K562 (cell line): ENCODE data around the gene ZNF544. TPM values are rescaled to one million over a fixed set of nuclear protein-coding genes. Genes with fewer than 3 reads are reported as not detected.

Experiments used
- ARID3A ChIP-seq: IDR thresholded peaks from 2 replicates; pipeline ENCODE4 v1.6.1; 2012; ENCODE audit warnings: low read depth, low read length, improper control_type of control experiment, borderline replicate concordance
- ATF1 ChIP-seq, 2 experiments: fragments of 450-650 bp in 1 of 2; IDR thresholded peaks; 2 replicates each; pipeline ENCODE4 v1.6.1; 2016; ENCODE audit warnings: missing compliant biosample characterization in 1 of 2, missing genetic modification characterization in 1 of 2
- HNRNPLL ChIP-seq: fragments of 200-400 bp; formaldehyde crosslinking; IDR thresholded peaks from 2 replicates; pipeline ENCODE4 v1.6.1; 2017; ENCODE audit warnings: low read length, low read depth, mild to moderate bottlenecking; ENCODE audit not compliant: poor library complexity, severe bottlenecking
- NR2F6 ChIP-seq: fragments of 450-650 bp; formaldehyde crosslinking; IDR thresholded peaks from 2 replicates; pipeline ENCODE4 v1.4.0; 2020; ENCODE audit warnings: mild to moderate bottlenecking
- NR3C1 ChIP-seq: sonication (generic); formaldehyde crosslinking; IDR thresholded peaks from 2 replicates; pipeline ENCODE4 v1.8.1; 2022; ENCODE audit warnings: missing genetic modification reagents
- POLR3G ChIP-seq: IDR thresholded peaks from 2 replicates; pipeline ENCODE4 v1.6.1; 2011; ENCODE audit not compliant: insufficient read length, insufficient replicate concordance; ENCODE audit errors: extremely low read depth
- RBFOX2 ChIP-seq: fragments of 200-400 bp; formaldehyde crosslinking; IDR thresholded peaks from 2 replicates; pipeline ENCODE4 v1.6.1; 2017; ENCODE audit warnings: low read depth, mild to moderate bottlenecking, low read length, moderate library complexity
- RNF2 ChIP-seq: sonication (generic); IDR thresholded peaks from 2 replicates; pipeline ENCODE4 v1.6.1; 2016
- SAFB2 ChIP-seq: fragments of 200-400 bp; formaldehyde crosslinking; IDR thresholded peaks from 2 replicates; pipeline ENCODE4 v1.6.1; 2018; ENCODE audit warnings: borderline replicate concordance, low read length, low read depth, moderate library complexity; ENCODE audit not compliant: severe bottlenecking
- SOX6 ChIP-seq: fragments of 450-650 bp; IDR thresholded peaks from 2 replicates; pipeline ENCODE4 v1.6.1; 2014; ENCODE audit warnings: mild to moderate bottlenecking
- TAF15 ChIP-seq: fragments of 200-400 bp; formaldehyde crosslinking; IDR thresholded peaks from 2 replicates; pipeline ENCODE4 v1.6.1; 2017; ENCODE audit warnings: mild to moderate bottlenecking, low read depth, low read length, moderate library complexity
- TAF9B ChIP-seq: fragments of 450-650 bp; IDR thresholded peaks from 2 replicates; pipeline ENCODE4 v1.6.1; 2018; ENCODE audit warnings: mild to moderate bottlenecking; ENCODE audit not compliant: partially characterized antibody
- ZNF431 ChIP-seq: sonication (generic); formaldehyde crosslinking; IDR thresholded peaks from 2 replicates; pipeline ENCODE4 v1.8.0; 2022; ENCODE audit warnings: mild to moderate bottlenecking, missing genetic modification reagents
- ZNF551 ChIP-seq: fragments of 250-450 bp; sonication (Bioruptor Pico); IDR thresholded peaks from 2 replicates; pipeline ENCODE4 v1.5.0; 2021; ENCODE audit warnings: mild to moderate bottlenecking, moderate library complexity
- polyA plus RNA-seq, 8 experiments: library from polyadenylated mRNA; depleted of rRNA in 4 of 8; stranded (reverse) in 5 of 8; unstranded in 3 of 8; fragments of >200 nt; fragmentation: Nextera tagmentation in 2 of 8; fragmentation: Illumina TruSeq in 1 of 8; extraction: Ambion mirVana in 2 of 8; extraction: Trizol in 1 of 8; gene quantifications; 2 replicates each; pipeline versions ENCODE4 v1.2.1 to v1.2.3, GENCODE V29; 2011 to 2014; ENCODE audit warnings: inconsistent platforms in 1 of 8, missing spikeins in 1 of 8
- total RNA-seq, 7 experiments: library from RNA; depleted of rRNA in 6 of 7; stranded (reverse); fragments of >200 nt in 6 of 7; fragmentation: Illumina TruSeq in 2 of 7; extraction: Trizol in 2 of 7; gene quantifications; 2 replicates each; pipeline versions ENCODE4 v1.2.1 to v1.2.3, GENCODE V29; 2011 to 2021; ENCODE audit warnings: low replicate concordance in 1 of 7
- TF ChIP-seq, protein P1 (sequence below): sonication (generic); formaldehyde crosslinking; IDR thresholded peaks from 2 replicates; pipeline ENCODE4 v1.8.0; 2022; ENCODE audit warnings: mild to moderate bottlenecking, missing genetic modification reagents, borderline replicate concordance

The ZNF544 gene
- total and polyA plus RNA-seq, 9 of the 15 experiments (the other 6 are each of a cell fraction or from before 2014, with no cell fraction given), result 23.6 to 59.0 (median 41.4) TPM

GRCh38 chr19:58305065-58305931, 76.6 kb downstream of the ZNF544 start, which contains the start of gene ERVK3-1 (continued):
- TF ChIP-seq, protein P1, sequence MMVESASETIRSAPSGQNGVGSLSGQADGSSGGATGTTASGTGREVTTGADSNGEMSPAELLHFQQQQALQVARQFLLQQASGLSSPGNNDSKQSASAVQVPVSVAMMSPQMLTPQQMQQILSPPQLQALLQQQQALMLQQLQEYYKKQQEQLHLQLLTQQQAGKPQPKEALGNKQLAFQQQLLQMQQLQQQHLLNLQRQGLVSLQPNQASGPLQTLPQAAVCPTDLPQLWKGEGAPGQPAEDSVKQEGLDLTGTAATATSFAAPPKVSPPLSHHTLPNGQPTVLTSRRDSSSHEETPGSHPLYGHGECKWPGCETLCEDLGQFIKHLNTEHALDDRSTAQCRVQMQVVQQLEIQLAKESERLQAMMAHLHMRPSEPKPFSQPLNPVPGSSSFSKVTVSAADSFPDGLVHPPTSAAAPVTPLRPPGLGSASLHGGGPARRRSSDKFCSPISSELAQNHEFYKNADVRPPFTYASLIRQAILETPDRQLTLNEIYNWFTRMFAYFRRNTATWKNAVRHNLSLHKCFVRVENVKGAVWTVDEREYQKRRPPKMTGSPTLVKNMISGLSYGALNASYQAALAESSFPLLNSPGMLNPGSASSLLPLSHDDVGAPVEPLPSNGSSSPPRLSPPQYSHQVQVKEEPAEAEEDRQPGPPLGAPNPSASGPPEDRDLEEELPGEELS (CRISPR knock-in tag), result no peak
- TF ChIP-seq ZNF551 (CRISPR knock-in tag) (no peak), ARID3A (no peak), RBFOX2 (peak; percentile 100), ATF1 (CRISPR knock-in tag; IDR thresholded peaks at IDR 0.05) (peak; percentile 66), ATF1 (tag; IDR thresholded peaks at IDR 0.05) (peak; percentile 95), NR2F6 (no peak), TAF15 (no peak), TAF9B (peak; percentile 97), SAFB2 (no peak), POLR3G (no peak), SOX6 (no peak; the same call in 1 of the 2 replicates), HNRNPLL (peak; percentile 100), ZNF431 (CRISPR knock-in tag) (peak; percentile 85), NR3C1 (no peak), RNF2 (peak; percentile 67)
